ENCODE results near the gene UCP2.

The UCP2 gene

DNA sequence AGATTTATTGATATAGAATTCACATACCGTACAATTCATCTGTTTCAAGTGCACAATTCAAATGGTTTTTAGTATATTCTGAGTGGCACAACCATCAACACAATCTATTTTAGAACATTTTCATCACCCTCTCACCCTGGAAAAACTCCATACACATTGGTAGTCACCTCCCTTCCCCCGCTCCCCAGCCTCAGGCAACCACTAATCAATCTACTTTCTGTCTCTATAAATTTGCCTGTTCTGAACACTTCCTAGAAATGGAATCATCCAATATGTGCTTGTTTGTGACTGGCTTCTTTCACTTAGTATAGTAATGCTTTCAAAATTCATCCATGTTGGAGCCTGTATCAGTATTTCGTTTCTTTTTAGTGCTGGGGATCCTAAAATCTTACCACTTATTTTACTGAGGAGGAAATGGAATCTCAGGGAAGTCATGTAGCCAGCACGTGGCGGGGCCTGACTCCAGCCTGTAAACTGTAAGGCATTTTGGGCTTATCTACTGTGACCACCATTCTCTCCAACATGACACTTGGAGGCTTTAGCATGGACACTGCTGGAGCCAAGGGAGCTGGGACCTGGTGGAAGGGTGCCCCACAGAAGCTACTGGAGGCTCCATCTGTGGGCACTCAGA is 27.1 kb upstream of the UCP2 start:
- DNase-seq, result no peak

DNA sequence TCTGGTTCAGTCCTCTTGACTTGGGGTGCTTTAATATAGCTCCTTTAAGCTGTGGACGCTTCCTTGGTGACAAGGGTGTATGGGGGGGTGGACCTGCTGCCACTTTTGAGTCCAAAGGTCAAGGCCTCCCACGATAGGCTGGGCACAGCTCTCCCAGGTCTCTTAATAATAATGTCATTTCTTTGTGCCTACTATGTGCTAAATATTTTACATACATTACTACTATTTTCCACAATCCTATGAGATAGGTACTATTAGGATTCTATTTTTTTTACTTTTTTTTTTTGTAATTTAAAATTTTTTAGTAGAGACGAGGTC is 26.5 kb upstream of the UCP2 start:
- DNase-seq, result no peak

DNA sequence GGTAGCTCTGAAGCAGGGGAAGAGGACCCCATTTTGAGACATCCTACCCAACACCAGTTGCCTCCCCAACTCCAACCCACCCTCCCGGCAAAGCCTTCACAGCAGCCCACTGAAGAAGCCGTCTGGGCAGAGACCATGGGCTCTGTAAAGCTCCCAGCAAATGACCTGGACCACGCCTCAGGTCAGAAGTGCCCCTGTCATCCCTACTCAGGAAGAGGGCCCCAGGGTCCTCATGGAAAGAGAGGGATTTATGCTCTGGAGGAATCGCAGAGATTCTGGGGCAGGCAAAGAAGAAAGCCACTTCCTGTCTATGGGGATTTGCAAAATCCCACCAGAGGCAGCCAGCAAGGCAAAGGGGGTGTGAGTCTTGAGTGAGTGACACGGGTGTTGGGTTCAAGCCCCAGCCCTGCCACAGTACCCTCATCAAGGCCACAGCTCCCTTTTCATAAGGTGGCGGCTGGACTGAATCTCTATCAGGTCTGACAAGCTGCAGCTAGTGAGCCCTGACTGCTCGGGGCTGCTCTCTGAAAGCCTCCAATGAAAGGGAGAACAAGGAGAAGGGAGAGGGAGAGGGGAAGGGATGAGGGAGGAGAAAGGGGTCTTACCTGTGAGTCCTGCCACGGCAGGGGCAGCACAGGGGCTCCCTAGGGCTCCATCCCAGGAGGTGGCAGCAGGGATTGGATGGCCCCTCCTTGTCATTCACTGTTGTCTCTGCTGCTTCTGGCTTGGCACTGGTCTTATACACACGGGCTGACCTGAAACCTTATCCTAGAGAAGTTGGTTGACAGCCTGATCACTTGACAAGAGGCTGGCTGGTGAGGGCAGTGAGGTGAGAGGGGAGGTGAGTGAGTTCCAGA is 26.0 kb upstream of the UCP2 start, which contains the start of gene UCP3:
Gene UCP3, minus strand, starts transcription at position 713 of the 857 bp plus-strand sequence. CDS start 2,043 bp downstream, outside the sequence.
- DNase-seq, result no peak

DNA sequence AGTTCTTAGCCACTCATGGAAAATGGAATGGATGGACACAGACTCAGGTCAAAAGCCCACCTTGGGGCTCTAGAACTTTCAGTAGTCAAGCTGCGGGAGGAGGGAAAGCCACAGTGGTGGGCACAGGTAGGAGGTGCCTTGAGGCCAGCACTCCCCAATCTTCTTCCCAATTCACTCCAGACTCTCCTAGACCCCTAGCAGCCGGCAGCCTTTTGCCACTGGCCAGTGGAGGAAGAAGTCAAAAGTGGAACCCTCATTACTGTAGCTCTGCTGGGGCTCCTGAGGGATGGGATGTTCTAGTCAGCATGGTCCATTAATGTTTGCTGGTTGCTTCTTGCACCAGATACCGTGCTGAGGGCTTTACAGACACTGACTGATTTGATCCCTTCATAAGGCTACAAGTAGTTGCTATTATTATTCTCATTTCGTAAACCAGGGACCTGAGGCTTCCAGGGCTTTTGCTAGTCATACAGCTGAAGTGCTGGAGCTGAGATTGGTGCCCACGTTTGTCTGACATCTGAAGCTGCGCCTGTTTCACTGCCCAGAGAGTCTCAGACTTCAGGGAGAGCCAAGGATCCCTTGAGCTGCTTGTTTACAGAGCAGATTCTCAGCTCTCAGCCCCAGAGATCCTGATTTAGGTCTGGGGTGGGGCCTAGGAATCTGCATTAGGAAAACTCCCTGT is 25.2 kb upstream of the UCP2 start:
- DNase-seq, result no peak

GRCh38 chr11:74006743-74007304 is 24.2 kb upstream of the UCP2 start:
- DNase-seq, result no peak

GRCh38 chr11:74005721-74006517 is 23.3 kb upstream of the UCP2 start:
- no peak for DNase-seq

- no peak for DNase-seq
Observed at GRCh38 chr11:74004759-74005615, 22.3 kb upstream of the UCP2 start.

DNA sequence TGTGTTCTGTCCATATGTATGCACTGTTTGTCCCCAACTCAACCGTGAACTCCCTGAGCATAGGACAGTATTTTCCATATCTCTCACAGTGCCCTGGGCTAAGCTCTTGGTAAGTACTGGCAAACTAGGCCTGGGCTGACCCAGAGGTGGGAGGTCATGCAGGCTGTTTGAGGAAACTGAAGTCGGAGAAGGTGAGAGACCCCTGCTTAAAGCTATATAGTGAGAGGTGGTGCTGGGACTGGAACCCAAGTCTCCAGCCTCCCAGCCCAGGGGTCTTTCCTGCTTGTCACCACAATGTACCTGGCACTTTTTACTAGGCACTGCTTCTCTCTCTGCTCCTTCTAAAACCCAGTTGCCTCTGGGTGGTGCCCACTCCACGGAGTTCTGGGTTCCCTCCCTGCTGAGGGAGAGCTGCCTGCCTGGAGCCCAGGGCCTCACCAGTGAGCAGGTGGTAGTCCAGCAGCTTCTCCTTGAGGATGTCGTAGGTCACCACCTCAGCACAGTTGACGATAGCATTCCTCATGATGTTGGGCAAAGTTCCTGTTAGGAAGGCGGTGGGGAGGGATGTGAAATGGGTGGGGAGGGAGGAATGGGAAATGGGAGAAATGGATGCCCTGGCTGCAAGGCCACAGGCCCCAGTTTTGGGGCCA is 21.5 kb upstream of the UCP2 start:
- DNase-seq, result no peak

DNA sequence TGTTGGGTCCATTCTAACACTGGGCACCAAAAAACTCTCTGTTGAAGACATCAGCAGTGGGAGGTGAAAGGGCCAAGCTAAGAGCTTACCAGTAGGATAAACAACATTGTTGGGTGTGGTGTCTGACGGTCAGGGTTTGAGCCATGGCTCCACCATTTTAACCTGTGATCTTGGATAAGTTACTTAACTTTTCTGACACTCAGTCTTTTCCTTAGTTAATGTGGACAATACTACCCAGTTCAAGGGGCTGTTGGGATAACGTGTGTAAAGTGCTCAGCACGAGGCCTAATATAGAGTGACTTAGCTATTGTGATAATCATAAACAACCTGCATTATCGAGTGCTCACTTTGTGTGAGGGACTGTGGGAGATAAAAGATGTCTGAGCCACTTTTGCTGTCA is 20.2 kb upstream of the UCP2 start:
- no peak for DNase-seq

GRCh38 chr11:74001822-74002286 is 19.2 kb upstream of the UCP2 start:
- no peak for DNase-seq

DNA sequence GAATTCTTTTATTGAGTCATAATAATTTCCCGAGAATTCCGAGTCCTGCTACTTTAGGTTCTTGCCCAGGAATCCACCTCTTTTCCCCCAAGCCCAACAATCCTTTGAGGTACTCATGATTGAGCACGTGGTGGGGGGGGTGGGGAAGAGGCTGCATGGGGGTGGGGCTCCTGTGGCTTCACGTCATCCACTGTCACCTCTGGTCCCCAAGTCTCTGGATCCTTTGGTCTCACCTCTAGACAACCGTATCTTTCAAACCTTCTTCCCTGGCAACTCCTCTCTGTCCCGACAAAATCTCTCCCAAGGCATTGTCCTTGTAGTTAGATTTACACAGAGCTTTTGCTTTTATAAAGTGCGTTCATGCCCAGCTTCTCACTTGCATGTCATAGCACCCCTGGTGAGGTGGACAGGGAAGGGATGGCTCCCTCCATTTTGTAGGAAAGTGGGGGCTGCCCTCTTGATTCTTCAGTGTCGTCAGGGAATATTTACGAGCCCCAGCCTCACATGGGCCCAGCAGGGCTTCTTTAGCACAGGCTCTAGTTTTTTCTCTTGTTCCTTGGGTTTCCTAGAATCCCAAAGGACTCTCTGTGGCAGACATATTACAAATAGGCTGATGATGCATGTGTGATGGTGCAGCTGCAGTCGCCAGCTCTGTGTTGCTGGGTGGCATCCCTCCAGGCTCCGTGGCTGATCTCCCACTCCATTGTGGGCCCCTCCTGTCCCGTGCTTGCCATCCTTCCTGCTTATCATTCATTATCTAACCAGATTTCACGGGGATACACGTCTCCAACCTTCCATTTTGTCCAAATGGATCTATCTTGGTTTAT is 17.9 kb upstream of the UCP2 start:
- no peak for DNase-seq

GRCh38 chr11:73999581-74000306 is 17.1 kb upstream of the UCP2 start:
- DNase-seq, result no peak

DNA sequence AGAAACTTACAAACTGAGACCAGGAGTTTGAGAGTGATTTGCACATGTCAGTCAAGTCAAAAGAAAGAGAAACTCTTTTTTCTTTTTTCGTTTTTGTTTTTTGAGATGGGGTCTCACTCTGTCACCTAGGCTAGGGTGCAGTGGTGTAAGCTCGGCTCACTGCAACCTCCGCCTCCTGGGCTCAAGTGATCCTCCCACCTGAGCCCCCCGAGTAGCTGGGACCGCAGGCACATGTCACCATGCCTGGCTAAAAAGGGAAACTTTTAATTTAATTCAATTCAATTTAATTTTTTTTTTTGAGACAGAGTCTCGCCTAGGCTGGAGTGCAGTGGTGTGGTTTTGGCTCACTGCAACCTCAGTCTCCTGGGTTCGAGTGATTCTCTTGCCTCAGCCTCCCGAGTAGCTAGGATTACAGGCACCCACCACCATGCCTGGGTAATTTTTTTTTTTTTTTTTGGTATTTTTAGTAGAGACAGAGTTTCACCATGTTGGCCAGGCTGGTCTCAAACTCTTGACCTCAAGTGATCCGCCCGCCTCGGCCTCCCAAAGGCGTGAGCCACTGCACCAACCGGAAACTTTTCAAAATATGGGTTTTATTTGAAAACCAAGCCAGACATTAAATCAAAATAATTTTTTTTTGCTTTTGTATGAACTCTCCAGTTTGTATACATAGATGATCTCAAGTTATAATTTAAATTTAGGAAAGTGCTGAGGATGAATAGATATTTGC is 16.4 kb upstream of the UCP2 start:
- no peak for DNase-seq

DNA sequence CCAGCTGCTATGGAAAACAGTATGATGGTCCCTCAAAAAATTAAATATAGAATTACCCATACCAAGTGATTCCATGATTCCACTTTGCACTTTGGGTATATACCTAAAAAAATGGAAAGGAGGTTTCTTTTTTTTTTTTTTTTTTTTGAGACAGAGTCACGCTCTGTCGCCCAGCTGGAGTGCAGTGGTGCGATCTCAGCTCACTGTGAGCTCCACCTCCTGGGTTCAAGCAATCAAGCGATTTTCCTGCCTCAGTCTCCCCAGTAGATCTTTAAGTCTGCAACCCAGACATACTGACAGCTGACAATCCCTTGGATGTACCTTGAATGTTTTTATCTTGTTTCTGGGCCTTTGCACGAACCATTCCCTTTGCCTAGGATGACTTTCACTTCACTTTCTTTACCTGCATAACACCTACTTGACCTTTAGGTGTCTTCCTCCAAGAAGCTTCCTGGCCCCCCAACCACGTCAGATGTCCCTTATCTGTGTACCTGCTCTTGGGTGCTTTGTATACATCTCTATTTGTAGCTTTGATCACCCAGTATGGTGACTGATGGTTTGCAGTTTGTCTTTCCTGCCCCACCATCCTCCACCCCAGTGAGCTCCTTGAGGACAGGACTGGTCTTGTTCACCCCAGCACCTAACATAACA is 14.6 kb upstream of the UCP2 start:
- no peak for DNase-seq

DNA sequence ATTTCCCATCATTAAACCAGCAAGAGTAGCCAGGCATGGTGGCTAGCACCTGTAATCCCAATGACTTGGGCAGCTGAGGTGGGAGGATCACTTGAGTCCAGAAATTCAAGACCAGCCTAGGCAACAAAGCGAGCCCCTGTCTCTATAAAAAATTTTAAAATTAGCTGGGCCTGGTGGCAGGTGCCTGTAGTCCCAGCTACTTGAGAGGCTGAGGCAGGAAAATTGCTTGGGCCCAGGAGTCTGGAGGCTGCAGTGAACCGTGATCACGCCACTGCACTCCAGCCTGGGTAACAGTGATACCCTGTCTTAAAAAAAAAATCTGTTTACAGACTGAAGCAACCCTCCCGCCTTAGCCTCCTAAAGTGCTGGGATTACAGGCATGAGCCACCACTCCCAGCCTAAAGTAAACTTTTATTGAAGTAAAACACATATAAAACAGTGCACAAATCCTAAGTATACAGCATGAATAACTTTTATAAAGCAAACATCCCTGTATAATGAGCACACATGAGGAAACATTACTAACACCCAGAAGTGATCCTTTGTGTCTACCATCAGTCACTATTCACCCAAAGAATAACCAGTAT is 13.6 kb upstream of the UCP2 start:
- no peak for DNase-seq

DNA sequence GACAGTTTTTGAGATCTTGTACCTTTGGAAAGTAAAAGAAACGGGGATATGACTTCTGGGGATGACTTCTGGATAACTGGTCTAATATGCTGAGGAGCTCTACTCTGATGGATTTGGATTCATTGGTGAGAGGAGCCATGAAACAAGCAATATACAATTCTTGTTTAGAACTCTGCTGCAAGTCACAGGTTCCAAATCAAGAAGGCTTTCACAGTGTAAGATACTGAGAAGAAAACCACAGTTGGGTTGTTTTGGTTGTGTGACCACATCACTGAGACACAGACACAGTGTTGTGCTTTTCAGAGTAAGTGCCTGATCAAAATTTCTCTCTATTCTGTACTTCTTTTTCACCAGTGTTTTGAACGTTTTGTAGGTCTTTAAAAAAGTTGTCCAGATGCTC is 13.1 kb upstream of the UCP2 start:
- no peak for DNase-seq

DNA sequence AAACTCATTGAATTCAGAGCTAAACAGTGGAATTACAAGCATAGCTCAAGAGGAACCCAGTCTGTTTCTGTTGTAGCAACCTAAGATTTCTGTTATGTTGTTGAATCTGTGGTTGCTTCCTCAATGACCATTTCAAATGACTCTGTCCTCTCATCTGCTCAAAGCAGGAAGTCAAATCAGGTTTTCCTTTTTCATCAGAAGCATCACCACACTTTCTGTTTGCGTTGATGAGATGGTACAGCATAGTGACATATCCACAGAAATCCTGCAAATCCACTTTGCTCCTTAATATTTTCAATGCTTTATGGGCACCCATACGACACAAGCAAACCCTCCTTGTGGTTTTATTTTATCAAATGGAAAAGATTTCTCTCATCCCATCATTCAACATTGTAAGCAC is 12.6 kb upstream of the UCP2 start:
- no peak for DNase-seq

- no peak for DNase-seq
Observed at GRCh38 chr11:73991471-73992006, 8.9 kb upstream of the UCP2 start.
